ENCODE data around the gene ZNF652.

Gene ZNF652

DNA sequence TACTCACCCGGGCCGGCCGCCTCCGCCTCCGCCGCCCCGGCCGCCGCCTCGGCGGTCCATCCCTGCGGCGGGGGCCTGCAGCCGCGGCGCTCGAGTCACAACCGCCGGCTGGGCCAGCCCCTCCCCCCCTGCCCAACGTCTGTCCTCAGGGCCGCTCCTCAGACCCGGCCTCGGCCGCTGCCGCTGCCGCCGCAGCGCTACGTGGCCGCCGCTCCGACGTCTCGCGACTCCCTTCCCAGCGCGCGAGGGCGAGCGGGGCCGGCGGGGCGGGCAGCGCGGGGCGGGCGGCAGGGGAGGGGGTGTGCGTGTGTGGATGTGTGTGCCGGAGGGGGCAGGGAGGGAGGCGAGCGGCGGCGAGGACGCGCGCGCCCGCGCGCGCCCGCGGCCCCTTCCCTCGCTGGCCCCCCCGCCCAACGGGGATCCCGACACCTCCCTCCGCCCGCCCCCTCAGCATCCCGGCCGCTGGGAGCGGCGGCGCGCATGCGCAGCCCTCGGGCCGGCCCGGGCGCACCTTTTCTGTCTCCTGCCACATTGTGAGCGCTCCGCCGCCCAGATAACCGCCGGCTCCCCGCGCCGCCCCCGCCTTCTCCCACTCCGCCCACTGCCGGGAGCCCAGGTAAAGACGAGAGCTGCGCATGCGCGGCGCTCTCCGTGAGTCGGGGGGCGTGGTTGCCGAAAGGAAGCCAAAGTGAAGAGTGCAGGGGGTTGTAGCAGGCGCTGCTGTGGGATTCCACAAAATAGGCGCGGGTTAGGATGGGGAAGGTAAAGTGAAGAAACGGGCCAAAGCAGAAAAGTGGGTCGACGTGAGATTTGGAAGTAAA is at the start of gene ZNF652:
Gene ZNF652 (minus strand): TSS at position 349 of the 821 bp plus-strand sequence. CDS start 44,525 bp downstream, outside the sequence.
- TF ChIP-seq, protein P1, sequence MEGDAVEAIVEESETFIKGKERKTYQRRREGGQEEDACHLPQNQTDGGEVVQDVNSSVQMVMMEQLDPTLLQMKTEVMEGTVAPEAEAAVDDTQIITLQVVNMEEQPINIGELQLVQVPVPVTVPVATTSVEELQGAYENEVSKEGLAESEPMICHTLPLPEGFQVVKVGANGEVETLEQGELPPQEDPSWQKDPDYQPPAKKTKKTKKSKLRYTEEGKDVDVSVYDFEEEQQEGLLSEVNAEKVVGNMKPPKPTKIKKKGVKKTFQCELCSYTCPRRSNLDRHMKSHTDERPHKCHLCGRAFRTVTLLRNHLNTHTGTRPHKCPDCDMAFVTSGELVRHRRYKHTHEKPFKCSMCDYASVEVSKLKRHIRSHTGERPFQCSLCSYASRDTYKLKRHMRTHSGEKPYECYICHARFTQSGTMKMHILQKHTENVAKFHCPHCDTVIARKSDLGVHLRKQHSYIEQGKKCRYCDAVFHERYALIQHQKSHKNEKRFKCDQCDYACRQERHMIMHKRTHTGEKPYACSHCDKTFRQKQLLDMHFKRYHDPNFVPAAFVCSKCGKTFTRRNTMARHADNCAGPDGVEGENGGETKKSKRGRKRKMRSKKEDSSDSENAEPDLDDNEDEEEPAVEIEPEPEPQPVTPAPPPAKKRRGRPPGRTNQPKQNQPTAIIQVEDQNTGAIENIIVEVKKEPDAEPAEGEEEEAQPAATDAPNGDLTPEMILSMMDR (IDR thresholded peaks at IDR 0.05; ENCODE audit: poor library complexity, severe bottlenecking) = no peak
- H3K27me3 ChIP-seq (ENCODE audit: insufficient read depth, poor library complexity, severe bottlenecking) = no peaks in the 10 kb centered on the region
- DNase-seq (ENCODE audit: low spot score) (peak; percentile 96), ATAC-seq (ENCODE audit: low read depth) (peak; percentile 66)
- peaks cover 9% of the 10 kb centered on the region for H3K4me1 ChIP-seq (ENCODE audit: insufficient read depth, poor library complexity, severe bottlenecking)
- H3K4me3 ChIP-seq (ENCODE audit: severe bottlenecking) = peak within 1 kb of the TSS; percentile 92
- peak within 1 kb of the TSS; percentile 80 for H3K27ac ChIP-seq (ENCODE audit: poor library complexity, severe bottlenecking)
- no peaks in the 10 kb centered on the region for H3K36me3 ChIP-seq (ENCODE audit: low read depth)
- H3K9me3 ChIP-seq (ENCODE audit: severe bottlenecking) = no peaks in the 10 kb centered on the region

DNA sequence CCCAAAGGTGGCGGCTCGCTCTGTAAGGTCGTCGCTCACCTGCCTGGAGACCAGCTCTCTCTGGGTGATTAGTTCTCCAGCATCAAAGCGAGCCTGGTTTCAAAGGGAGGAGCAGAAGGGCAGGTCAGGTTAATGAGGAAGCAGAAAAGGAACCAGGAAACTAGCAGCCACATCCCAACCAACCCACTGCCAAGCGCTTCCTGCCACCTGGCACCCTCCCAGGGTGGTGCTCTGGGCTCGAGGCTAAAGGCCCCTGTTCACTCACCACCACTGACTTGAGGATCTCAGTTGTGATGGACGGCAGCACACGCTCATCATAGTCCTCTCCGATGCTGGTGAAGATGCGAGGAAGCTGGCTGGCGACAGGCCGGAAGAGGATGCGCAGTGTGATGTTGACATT is 47.0 kb upstream of the ZNF652 start:
- no peak overlapping the region for H3K27ac ChIP-seq (ENCODE audit: poor library complexity, severe bottlenecking)

DNA sequence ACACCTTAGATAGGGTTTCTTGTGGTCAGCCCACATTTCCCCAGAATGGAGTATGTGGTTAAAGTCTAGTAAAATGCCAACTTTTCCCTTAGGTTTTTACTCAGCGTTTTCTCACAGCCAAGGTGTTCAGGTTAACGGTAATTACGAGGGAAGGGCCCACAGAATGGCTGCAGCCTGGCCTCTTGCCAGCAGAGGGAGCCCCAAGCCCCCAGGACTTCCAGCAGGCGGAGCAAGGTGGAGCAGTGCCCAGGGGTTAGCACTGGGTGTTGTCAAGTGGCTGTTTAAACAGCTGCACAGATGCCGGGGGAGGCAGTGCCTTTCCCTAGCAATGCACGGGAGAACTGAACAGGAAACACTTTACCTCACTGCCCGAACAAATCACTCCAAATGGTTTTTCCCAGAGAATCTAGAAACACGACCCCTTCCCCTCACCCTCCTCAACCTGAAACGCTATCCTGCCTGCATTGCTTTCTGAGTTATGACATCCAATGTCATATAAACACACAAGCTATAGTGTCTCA is 46.0 kb upstream of the ZNF652 start:
- peaks cover 91% of the 10 kb centered on the region for H3K36me3 ChIP-seq (ENCODE audit: low read depth)
- no peak overlapping the region for H3K27ac ChIP-seq (ENCODE audit: poor library complexity, severe bottlenecking)
- no peaks in the 10 kb centered on the region for H3K9me3 ChIP-seq (ENCODE audit: severe bottlenecking)
- H3K4me3 ChIP-seq (ENCODE audit: severe bottlenecking) = no peak overlapping the region
- peak; percentile 61 for DNase-seq (ENCODE audit: low spot score)
- TF ChIP-seq, protein P1 (IDR thresholded peaks at IDR 0.05; ENCODE audit: poor library complexity, severe bottlenecking) = peak; percentile 94
- ATAC-seq (ENCODE audit: low read depth) = peak; percentile 90
- H3K27me3 ChIP-seq (ENCODE audit: insufficient read depth, poor library complexity, severe bottlenecking) = no peaks in the 10 kb centered on the region
- no peaks in the 10 kb centered on the region for H3K4me1 ChIP-seq (ENCODE audit: insufficient read depth, poor library complexity, severe bottlenecking)

More for the DNA sequence above, 47.0 kb upstream of the ZNF652 start:
- H3K36me3 ChIP-seq (ENCODE audit: low read depth) = peaks cover 88% of the 10 kb centered on the region
- H3K4me1 ChIP-seq (ENCODE audit: insufficient read depth, poor library complexity, severe bottlenecking) = peaks cover 4% of the 10 kb centered on the region
- H3K9me3 ChIP-seq (ENCODE audit: severe bottlenecking) = no peaks in the 10 kb centered on the region
- H3K4me3 ChIP-seq (ENCODE audit: severe bottlenecking) = no peak overlapping the region
- ATAC-seq (ENCODE audit: low read depth) (no peak), DNase-seq (ENCODE audit: low spot score) (peak; percentile 27)
- no peaks in the 10 kb centered on the region for H3K27me3 ChIP-seq (ENCODE audit: insufficient read depth, poor library complexity, severe bottlenecking)
- TF ChIP-seq, protein P1 (IDR thresholded peaks at IDR 0.05; ENCODE audit: poor library complexity, severe bottlenecking) = no peak

DNA sequence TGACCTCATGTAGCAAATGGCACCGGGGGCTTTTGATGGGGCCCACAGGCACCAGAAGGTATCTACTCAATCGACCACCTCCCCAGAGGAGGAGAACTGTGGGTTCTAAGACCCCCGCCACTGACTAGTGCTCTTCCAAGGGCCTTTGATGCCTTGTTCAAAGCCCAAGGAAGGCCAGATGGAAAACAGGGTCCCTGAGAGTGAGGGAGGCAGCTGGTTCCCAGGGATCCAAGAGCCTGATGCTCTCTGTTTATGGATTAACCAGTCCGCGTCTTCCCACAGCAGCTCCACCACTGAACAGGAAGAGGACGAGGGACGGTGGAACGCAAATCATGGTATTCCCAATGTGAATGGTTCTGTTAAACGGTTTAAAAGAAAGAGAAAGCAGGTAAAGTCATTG is 45.0 kb upstream of the ZNF652 start:
- TF ChIP-seq, protein P1 (IDR thresholded peaks at IDR 0.05; ENCODE audit: poor library complexity, severe bottlenecking) = no peak
- Histone ChIP-seq H3K36me3 (ENCODE audit: low read depth) (peaks cover 83% of the 10 kb centered on the region), H3K9me3 (ENCODE audit: severe bottlenecking) (no peaks in the 10 kb centered on the region), H3K27ac (ENCODE audit: poor library complexity, severe bottlenecking) (no peak overlapping the region), H3K27me3 (ENCODE audit: insufficient read depth, poor library complexity, severe bottlenecking) (no peaks in the 10 kb centered on the region), H3K4me1 (ENCODE audit: insufficient read depth, poor library complexity, severe bottlenecking) (no peaks in the 10 kb centered on the region), H3K4me3 (ENCODE audit: severe bottlenecking) (no peak overlapping the region)
- no peak for DNase-seq (ENCODE audit: low spot score)
- no peak for ATAC-seq (ENCODE audit: low read depth)
